ENCODE results near the gene ST7L.

ST7L gene

GRCh38 chr1:112544011-112544688 is 74.8 kb downstream of the ST7L start:
- no peak for DNase-seq

- no peak for DNase-seq
Measured at GRCh38 chr1:112542206-112542973, 76.6 kb downstream of the ST7L start.

- no peak for DNase-seq
Measured at GRCh38 chr1:112541299-112541698, 77.6 kb downstream of the ST7L start.

- no peak for DNase-seq
Measured at GRCh38 chr1:112540226-112540794, 78.6 kb downstream of the ST7L start.

- no peak for DNase-seq
Measured at GRCh38 chr1:112538883-112539282, 80.1 kb downstream of the ST7L start.

GRCh38 chr1:112537456-112537855 is 81.5 kb downstream of the ST7L start:
- no peak for DNase-seq

- no peak for DNase-seq
Measured at GRCh38 chr1:112536561-112536960, 82.4 kb downstream of the ST7L start.

GRCh38 chr1:112533029-112533428 is 85.9 kb downstream of the ST7L start:
- DNase-seq = no peak

- DNase-seq = no peak
Measured at GRCh38 chr1:112532064-112532463, 86.9 kb downstream of the ST7L start.

GRCh38 chr1:112530832-112531231 is 88.1 kb downstream of the ST7L start:
- DNase-seq = no peak

- no peak for DNase-seq
Measured at GRCh38 chr1:112529301-112529700, 89.6 kb downstream of the ST7L start.

- no peak for DNase-seq
Measured at GRCh38 chr1:112528076-112528475, 90.9 kb downstream of the ST7L start.

GRCh38 chr1:112527266-112528010 is 91.5 kb downstream of the ST7L start:
- no peak for DNase-seq

GRCh38 chr1:112524986-112525385 is 94.0 kb downstream of the ST7L start:
- no peak for DNase-seq

- DNase-seq = no peak
Measured at GRCh38 chr1:112524251-112524650, 94.7 kb downstream of the ST7L start.

- DNase-seq = no peak
Measured at GRCh38 chr1:112522621-112523020, 96.3 kb downstream of the ST7L start.

GRCh38 chr1:112520166-112520565 is 98.8 kb downstream of the ST7L start:
- no peak for DNase-seq

- no peak for DNase-seq
Measured at GRCh38 chr1:112518186-112518585, 100.8 kb downstream of the ST7L start.

- no peak for DNase-seq
Measured at GRCh38 chr1:112517646-112518045, 101.3 kb downstream of the ST7L start.

GRCh38 chr1:112517231-112517630 is 101.7 kb downstream of the ST7L start:
- DNase-seq = no peak

GRCh38 chr1:112516141-112516540 is 102.8 kb downstream of the ST7L start:
- no peak for DNase-seq

- DNase-seq = no peak
Measured at GRCh38 chr1:112515311-112516009, 103.5 kb downstream of the ST7L start.

GRCh38 chr1:112514901-112515300 is 104.0 kb downstream of the ST7L start:
- DNase-seq = no peak

Measured in NCI-H510A (cell line).